Inflammatory macrophage treated with lipopolysaccharide for 4 hours (primary cell): ENCODE data around the gene USP3.

Source experiments
- DNase-seq: peaks from one replicate; pipeline ENCODE4 v3.0.0-alpha.2; 2020

The USP3 gene

DNA sequence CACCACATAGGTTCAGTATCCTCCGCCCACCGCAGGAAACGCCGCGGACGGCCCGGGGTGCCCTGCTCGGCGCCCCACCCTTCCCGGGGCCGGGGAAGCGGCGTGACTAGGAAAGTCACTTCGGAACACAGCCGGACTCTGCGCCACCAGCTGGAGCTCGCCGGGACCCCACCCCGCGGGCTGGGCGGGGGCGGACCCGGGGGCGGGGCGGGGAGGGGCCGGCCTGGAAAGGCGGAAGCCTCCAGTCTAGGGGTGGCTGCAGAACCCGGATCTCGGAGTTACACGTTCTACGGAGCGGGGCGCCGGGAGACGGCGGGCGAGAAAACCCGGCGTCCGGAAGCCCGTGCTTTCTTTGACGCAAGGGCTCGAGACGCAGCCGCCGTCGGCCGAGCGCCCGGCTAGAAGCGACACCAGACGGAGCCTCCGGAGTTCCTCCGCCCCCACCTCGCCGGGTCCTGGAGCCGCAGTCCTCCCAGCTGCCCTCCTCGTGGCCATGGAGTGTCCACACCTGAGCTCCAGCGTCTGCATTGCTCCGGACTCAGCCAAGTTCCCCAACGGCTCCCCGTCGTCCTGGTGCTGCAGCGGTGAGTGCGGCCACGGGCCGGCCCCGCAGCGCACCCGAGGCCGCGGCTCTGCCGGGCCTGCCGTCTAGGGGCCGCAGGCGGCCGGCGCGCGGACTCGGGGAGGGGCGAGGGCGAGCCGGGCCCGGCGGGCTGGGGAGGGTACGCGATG lies at the start of gene USP3:
TSS of gene USP3 (plus strand) at position 347 of the 732 bp plus-strand sequence. CDS start at position 494, 147 bp downstream.
- peak; percentile 96 for DNase-seq

DNA sequence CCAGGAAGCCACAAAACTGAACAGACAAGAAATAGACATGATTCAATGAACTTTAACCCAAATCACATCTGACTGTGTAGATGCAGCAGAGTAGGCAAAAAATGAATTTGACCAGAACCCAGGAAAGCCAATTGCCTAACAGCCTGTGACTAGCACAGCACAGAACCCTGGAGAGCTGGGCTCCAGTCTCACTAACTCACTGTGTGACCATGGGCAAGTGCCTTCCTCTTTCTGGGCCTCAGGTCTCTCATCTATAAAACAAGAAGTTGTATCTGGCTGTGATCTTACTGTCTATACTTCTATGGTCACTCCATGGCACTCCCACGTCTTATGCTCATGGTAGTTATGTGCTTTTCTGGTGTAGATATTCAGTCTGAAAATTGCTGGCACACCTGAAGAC lies 48.1 kb upstream of the USP3 start:
- peak; percentile 60 for DNase-seq

- DNase-seq: no peak
Measured at GRCh38 chr15:63457379-63457778, 47.0 kb upstream of the USP3 start.

DNA sequence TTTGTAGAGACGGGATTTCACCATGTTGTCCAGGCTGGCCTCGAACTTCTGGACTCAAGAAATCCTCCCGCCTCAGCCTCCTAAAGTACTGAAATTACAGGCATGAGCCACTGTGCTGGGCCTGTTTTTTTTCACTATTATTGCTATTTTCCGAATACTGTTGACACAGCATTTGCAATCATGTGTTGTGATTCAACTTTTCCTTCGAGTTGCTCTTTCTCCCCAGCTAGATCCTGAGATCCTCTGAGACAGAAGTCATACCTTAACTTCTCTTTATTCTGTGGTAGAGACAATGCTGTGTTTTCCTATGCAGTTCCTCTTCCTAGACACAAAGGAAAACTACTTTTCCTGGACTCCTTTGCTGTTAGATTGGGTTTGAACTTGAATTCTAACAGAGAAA lies 46.4 kb upstream of the USP3 start:
- DNase-seq: peak; percentile 57

DNA sequence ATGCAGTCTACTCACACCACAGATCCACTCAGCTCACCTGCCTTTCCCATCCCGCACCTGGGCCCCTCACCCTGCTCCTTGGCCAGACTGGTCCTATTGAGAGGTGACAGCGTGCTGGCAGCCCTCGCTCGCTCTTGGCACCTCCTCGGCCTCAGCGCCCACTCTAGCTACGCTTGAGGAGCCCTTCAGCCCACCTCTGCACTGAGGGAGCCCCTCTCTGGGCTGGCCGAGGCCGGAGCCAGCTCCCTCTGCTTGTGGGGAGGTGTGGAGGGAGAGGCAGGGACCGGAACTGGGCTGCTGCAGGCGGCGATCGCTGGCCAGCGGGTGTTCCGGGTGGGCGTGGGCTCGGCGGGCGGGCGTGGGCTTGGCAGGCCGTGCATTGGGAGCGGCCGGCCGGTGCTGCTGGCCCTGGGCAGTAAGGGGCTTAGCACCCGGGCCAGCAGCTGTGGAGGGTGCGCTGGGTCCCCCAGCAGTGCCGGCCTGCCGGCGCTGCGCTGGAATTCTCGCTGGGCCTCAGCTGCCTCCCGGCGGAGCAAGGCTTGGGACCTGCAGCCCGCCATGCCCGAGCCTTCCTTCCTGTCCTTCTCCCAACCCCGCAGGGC lies 45.5 kb upstream of the USP3 start:
- DNase-seq: no peak

- no peak for DNase-seq
Measured at GRCh38 chr15:63460210-63461155, 43.9 kb upstream of the USP3 start.

- DNase-seq: no peak
Measured at GRCh38 chr15:63461230-63461985, 43.0 kb upstream of the USP3 start.

DNA sequence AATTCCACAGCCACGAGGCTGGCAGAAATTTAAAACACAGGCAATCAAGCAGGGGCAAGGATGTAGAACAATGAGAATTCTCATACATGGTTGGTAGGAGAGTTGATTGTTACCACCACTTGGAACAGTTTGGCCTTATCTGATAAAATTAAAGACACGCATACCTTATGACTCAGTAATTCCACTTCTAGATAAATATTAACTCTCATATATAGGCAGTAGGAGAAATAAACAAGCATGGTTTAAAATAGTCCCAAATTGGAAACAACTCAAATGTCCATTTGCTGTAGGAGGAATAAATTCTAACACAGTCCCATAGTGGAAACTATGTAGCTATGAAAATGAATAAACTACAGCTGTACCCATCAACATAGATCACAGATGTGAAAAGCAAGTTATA lies 42.3 kb upstream of the USP3 start:
- DNase-seq: no peak

- no peak for DNase-seq
Measured at GRCh38 chr15:63463036-63463435, 41.4 kb upstream of the USP3 start.

DNA sequence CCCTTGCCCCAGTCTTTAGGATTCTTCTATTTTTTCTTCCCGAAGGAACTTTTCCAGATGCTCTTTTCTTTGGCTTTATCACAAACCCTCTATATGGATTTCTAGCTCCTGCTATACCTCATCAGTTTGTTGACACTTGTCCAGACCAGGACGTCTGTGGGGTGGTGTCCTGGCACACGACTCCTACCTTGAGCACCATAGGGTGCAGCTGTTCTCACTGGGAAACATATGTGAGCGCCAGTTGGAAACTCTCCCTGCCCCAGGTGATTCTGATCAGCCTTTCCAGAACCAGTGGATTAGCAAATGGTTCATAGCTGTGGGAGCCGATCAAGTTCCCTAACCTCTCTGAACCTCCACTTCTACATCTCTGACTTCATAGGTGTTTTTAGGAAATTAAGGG lies 40.6 kb upstream of the USP3 start:
- no peak for DNase-seq

DNA sequence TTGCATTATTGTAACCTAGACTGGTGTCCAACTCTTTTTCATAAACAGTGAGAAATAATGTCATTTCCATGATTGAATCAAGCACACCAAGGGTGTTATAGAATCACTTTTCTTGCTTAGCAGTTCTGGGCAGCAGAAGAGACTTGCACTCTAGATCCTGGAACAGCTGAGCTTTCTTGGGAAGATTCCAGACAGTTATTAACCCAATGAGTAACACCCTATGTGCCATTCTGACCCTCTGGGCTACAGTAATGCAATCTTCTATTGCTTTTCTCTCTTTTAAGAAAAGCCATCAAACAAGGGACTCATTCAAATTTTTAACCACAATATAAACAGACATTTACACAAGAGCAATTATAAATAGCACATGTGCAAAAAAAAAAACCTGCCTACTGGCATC lies 39.3 kb upstream of the USP3 start:
- DNase-seq: no peak

DNA sequence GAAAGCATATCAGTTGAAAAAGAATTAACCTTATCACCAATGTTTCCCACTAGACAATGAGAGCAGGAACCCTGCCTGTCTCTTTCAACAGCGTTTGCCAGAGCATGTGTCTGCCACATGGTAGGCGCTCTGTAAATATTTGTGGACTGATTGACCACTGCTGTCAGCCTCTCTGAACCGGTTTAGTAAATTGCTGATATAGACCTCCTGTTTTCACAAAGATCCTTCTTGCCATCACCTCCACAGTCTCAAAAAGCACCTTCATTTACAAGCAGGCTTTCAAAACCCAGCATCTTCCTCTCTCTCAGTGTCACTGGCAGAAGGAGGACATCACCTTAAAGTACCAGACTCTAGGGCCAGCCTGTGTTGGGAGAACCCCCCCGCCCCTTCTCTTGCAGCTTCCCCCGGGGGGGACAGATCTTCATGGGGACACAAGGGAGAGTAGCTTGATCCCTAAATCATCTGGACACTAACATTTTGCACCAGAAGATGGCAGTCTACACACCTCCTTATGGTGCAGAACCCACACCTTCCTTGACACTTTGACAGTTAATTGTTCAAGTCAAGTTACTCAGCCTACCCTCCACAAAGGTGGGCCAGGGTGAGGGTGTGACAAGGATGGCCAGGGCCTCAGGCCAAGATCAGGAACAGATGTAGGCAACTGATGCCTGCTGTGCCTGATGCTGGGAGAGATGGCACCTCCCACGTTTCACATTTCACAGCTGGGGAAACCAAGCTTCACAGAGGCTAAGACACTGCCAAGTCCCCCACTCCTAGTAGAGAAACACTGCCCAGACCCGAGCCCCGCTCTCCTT lies 37.8 kb upstream of the USP3 start:
- DNase-seq: peak; percentile 80

- DNase-seq: no peak
Measured at GRCh38 chr15:63469190-63469589, 35.2 kb upstream of the USP3 start.

DNA sequence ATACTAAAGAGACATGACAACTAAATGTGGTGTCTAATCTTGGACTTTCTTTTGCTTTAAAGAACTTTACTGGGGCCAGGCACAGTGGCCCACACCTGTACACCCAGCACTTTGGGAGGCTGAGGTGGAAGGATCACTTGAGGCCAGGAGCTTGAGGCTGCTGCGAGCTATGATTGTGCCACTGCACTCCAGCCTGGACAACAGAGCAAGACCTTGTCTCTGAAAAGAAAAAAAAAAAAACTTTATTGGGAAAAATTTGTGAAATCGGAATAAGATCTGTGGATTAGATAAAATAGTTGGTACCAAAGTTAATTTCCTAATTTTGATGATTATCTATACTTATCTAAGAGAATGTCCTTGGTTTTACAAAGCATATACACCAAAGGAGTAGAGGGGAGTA lies 34.4 kb upstream of the USP3 start:
- no peak for DNase-seq

- no peak for DNase-seq
Measured at GRCh38 chr15:63473007-63473748, 31.2 kb upstream of the USP3 start.

- DNase-seq: no peak
Measured at GRCh38 chr15:63473749-63473998, 30.7 kb upstream of the USP3 start.

DNA sequence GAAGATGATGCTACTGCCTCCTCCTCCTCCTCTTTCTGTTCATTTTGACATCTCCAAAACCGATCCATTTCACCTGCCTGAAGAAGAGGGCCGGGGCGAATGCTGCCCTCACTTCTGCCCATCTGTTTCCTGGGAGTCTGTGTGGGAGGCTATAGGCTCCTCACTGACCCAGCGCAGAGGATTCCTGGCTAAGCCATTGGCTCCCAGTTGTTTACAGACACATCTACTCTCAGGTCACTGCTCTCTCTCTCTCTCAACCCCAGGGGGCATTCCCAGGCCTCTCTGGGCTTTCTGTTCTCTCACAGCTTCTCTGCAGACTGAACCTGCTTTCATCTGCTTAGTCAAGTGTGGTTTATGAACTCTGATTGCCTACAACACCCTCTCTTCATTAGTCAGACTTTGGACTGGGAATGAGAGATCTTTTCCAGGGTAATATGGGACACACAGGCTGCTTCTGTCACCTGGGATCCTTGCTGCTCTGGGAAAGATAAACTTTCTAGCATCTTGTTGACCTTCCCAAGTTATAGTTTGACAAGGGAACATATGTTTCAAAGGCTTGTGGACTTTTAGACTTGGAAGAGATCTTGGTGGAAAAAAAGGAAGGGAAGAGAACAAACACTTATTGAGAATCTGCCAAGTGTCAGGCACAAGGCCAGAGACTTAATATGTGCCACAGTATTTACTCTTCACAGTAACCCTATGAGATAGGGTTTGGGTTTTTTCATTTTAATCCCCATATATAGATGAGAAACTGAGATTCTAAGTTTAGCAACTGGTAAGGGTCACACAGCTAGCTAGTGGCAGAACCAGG lies 30.2 kb upstream of the USP3 start:
- peak; percentile 87 for DNase-seq

DNA sequence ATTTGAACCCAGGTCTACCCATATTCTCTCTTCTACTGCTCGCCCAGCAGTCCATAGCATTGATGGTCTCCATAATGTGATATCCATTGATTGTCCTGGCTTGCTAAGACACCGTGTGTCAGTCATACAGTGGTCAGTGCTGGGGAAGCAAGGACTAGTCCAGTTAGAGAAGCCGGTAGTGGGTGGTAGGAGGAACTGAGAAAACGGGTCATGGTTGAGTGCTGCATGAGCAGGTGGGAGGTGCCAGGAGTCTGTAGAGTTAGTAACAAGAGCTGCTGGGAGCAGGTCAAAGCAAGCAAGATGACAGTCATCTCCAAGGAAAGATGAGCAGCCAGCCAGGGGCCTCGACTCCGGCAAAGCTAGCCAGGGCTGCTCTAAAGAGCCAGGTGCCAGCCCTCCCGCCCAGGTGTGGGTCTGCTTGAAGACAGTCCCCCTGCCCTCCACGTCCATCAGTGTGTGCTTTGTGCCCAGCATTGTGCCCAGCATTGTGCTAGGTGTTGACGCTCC lies 29.5 kb upstream of the USP3 start:
- DNase-seq: peak; percentile 94

DNA sequence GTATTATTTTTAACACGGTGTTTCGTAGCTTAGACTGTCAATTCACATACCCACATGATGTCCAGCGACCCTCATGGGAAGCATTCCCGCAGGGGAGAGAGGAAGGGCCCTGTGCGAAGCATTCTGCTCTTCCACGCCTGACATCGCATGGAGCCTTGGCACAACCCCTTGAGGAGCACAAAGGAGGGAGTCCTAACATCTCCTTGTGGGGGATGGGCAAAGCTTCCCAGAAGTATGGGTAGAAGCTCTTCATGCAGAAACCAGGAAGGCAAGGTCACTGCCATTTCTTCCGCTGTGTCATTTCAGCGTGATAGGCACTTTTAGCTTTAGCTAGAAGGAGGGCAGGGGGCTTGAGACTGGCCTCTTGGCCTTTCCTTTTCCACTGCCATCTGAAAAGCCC lies 28.7 kb upstream of the USP3 start:
- no peak for DNase-seq

DNA sequence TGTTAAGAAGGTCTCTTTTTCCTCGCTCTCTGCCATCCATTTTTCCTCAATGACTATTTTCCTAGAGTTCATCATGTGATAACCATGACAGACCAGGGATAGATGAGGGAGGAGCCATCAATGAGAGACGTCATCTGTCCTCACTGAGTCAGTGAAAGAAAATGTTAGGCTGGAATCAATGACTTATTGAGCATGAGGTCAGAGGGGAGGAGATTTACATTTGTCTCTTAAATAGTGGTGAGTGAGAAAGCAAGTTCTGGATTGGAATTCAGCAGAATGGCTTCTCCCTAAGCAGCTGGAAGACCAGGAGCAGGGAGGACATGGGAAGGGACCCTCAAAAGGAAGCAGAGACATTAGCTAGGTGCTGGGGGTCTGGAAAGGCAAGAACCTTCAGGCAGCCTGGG lies 28.2 kb upstream of the USP3 start:
- peak; percentile 70 for DNase-seq
